HepG2 (cell line): ENCODE data around the gene AMOTL2. TPM values are rescaled to one million over a fixed set of nuclear protein-coding genes. Genes with fewer than 3 reads are reported as not detected.

Source experiments
- ATAC-seq: fragments of 200-7000 bp; cut with Tn5 transposase; 3 replicates; pipeline ENCODE4 v1.9.1; 2020; ENCODE audit warnings: mild to moderate bottlenecking, moderate library complexity
- BruUV-seq: library from RNA; stranded (reverse); fragments of 400-500 nt; replicated peaks from 2 replicates; lab custom pipeline; 2021; lab: Mats Ljungman, UMichigan
- CTCF ChIA-PET: fragments of 300-600 bp; formaldehyde crosslinking; extraction: SDS; loops from one replicate; lab custom pipeline; 2021; ENCODE audit warnings: low total read pairs, inconsistent platforms, low intra/inter-chr PET ratio; lab: Yijun Ruan, JAX
- POLR2A ChIA-PET: fragments of 350-600 bp; sonication (Branson Sonifier 250); formaldehyde crosslinking; loops from one replicate; lab custom pipeline; 2020; ENCODE audit warnings: antibody characterized with exemption, inconsistent platforms; lab: Yijun Ruan, JAX
- DNase-seq: peaks from one replicate; pipeline ENCODE4 v3.0.0-alpha.2; 2015; ENCODE audit warnings: low spot score
- FAIRE-seq: peaks from 3 replicates; lab custom pipeline; 2011; peaks lifted over from hg19 to GRCh38; lab: Jason Lieb, UNC
- H2AFZ ChIP-seq: one replicate; pipeline ENCODE4 v1.6.1; 2011; ENCODE audit warnings: low read length, inconsistent platforms
- H3K27ac ChIP-seq: fragments of 300-600 bp; 3 replicates; pipeline ENCODE4 v1.8.0; 2011; ENCODE audit warnings: mixed run types, mild to moderate bottlenecking, mixed read lengths, low read length, inconsistent platforms; ENCODE audit not compliant: insufficient read depth; ENCODE audit errors: extremely low read length
- H3K27me3 ChIP-seq, 2 experiments: fragments of 200-600 bp in 1 of 2; 2 replicates in 1 of 2; 3 replicates in 1 of 2; pipeline versions ENCODE4 v1.6.0 to v1.8.0; 2011; ENCODE audit warnings: low read length in 2 of 2, mild to moderate bottlenecking in 2 of 2, moderate library complexity in 2 of 2, inconsistent platforms in 1 of 2; ENCODE audit not compliant: insufficient read depth in 2 of 2, control insufficient read depth in 1 of 2
- H3K36me3 ChIP-seq, 2 experiments: fragments of 200-600 bp in 1 of 2; replicated peaks in 1 of 2; 2 replicates in 1 of 2; 3 replicates in 1 of 2; pipeline versions ENCODE4 v1.5.1 to v1.8.0; 2011; ENCODE audit warnings: low read length in 2 of 2, inconsistent platforms in 1 of 2; ENCODE audit not compliant: insufficient read depth in 2 of 2, control insufficient read depth in 1 of 2
- H3K4me1 ChIP-seq: 2 replicates; pipeline ENCODE4 v1.5.1; 2012; ENCODE audit warnings: low read length, inconsistent platforms; ENCODE audit not compliant: insufficient read depth
- H3K4me2 ChIP-seq: 2 replicates; pipeline ENCODE4 v1.6.0; 2011; ENCODE audit warnings: low read depth, low read length, inconsistent platforms
- H3K4me3 ChIP-seq, 3 experiments: fragments of 200-600 bp in 1 of 3; sonication (generic), shearing (Covaris generic) in 1 of 3; replicated peaks in 1 of 3; 2 replicates each; pipeline ENCODE4 v1.5.1; 2011 to 2016; ENCODE audit warnings: low read length in 3 of 3, inconsistent platforms in 2 of 3, low read depth in 2 of 3, mild to moderate bottlenecking in 2 of 3, control low read depth in 1 of 3, mixed read lengths in 1 of 3; ENCODE audit not compliant: insufficient read depth in 1 of 3
- H3K79me2 ChIP-seq: one replicate; pipeline ENCODE4 v1.6.1; 2011; ENCODE audit warnings: low read length, inconsistent platforms; ENCODE audit not compliant: insufficient read depth
- H3K9ac ChIP-seq: 2 replicates; pipeline ENCODE4 v1.6.0; 2011; ENCODE audit warnings: mild to moderate bottlenecking, low read depth, low read length, inconsistent platforms; ENCODE audit not compliant: insufficient read depth
- H3K9me3 ChIP-seq: 2 replicates; pipeline ENCODE4 v1.5.1; 2012; ENCODE audit warnings: mild to moderate bottlenecking, low read length
- H4K20me1 ChIP-seq: 2 replicates; pipeline ENCODE4 v1.6.0; 2011; ENCODE audit warnings: inconsistent platforms, mild to moderate bottlenecking, low read length, moderate library complexity; ENCODE audit not compliant: insufficient read depth
- ETV6 ChIP-seq: sonication (generic); formaldehyde crosslinking; conservative IDR thresholded peaks from 2 replicates; pipeline ENCODE4 v1.4.0; 2020; ENCODE audit warnings: missing genetic modification reagents
- MED1 ChIP-seq: sonication (generic); formaldehyde crosslinking; IDR thresholded peaks from 2 replicates; pipeline ENCODE4 v1.4.0; 2020; ENCODE audit warnings: missing genetic modification reagents
- PAF1 ChIP-seq: IDR thresholded peaks from 2 replicates; pipeline ENCODE4 v1.6.1; 2016; ENCODE audit warnings: missing genetic modification reagents, missing compliant biosample characterization
- PHF21A ChIP-seq: sonication (generic); formaldehyde crosslinking; IDR thresholded peaks from 2 replicates; pipeline ENCODE4 v1.5.0; 2020; ENCODE audit warnings: mild to moderate bottlenecking, missing genetic modification reagents
- RBM39 ChIP-seq: fragments of 200-400 bp; formaldehyde crosslinking; IDR thresholded peaks from one replicate; pipeline ENCODE4 v1.6.1; 2018; ENCODE audit warnings: antibody characterized with exemption, mild to moderate bottlenecking, low read depth, low read length; ENCODE audit not compliant: poor library complexity, severe bottlenecking
- TGIF2 ChIP-seq: IDR thresholded peaks from 2 replicates; pipeline ENCODE4 v1.6.1; 2016; ENCODE audit warnings: control low read depth, missing compliant biosample characterization
- THAP8 ChIP-seq: sonication (generic); formaldehyde crosslinking; IDR thresholded peaks from 2 replicates; pipeline ENCODE4 v1.5.1; 2020; ENCODE audit warnings: missing genetic modification reagents, mild to moderate bottlenecking, borderline replicate concordance
- ZNF468 ChIP-seq: sonication (generic); formaldehyde crosslinking; IDR thresholded peaks from 2 replicates; pipeline ENCODE4 v1.8.0; 2022; ENCODE audit warnings: mild to moderate bottlenecking, moderate library complexity, missing genetic modification reagents
- ZNF609 ChIP-seq: sonication (generic); formaldehyde crosslinking; IDR thresholded peaks from 2 replicates; pipeline ENCODE4 v1.4.0; 2020; ENCODE audit warnings: mild to moderate bottlenecking, missing genetic modification reagents, borderline replicate concordance
- ZNF766 ChIP-seq: sonication (generic); formaldehyde crosslinking; IDR thresholded peaks from 2 replicates; pipeline ENCODE4 v1.5.0; 2020; ENCODE audit warnings: missing genetic modification reagents, borderline replicate concordance
- WGBS: methylation state at CpG from one replicate; pipeline ENCODE4 v1.1.6; 2017; ENCODE audit warnings: low lambda C conversion rate; 5-methylcytosine and 5-hydroxymethylcytosine counted together
- in situ Hi-C: cut with HindIII; loops from 2 replicates; pipeline ENCODE4 v1.10.0; 2017; ENCODE audit warnings: low pct_unique_long_range_greater_than_20kb; ENCODE audit not compliant: extremely low pct_ligation_motif_present
- intact Hi-C: fragments of 100-400 bp; cut with micrococcal nuclease; formaldehyde crosslinking; loops from one replicate; pipeline ENCODE4 v1.10.0; 2022; ENCODE audit not compliant: unreplicated experiment
- polyA plus RNA-seq, 8 experiments: library from polyadenylated mRNA; depleted of rRNA in 3 of 8; stranded (reverse) in 7 of 8; unstranded in 1 of 8; fragments of >200 nt; fragmentation: Illumina TruSeq in 4 of 8; extraction: Trizol in 4 of 8; gene quantifications; 2 replicates each; pipeline versions ENCODE4 v1.2.1 to v1.2.3, GENCODE V29; 2011 to 2016; ENCODE audit warnings: low read depth in 4 of 8, missing spikeins in 1 of 8, mixed read lengths in 1 of 8; ENCODE audit not compliant: insufficient read depth in 1 of 8
- total RNA-seq, 5 experiments: library from RNA; depleted of rRNA; stranded (reverse); fragments of >200 nt; fragmentation: Illumina TruSeq; extraction: Trizol; gene quantifications; 2 replicates each; pipeline ENCODE4 v1.2.3, GENCODE V29; 2016; ENCODE audit warnings: low read depth in 1 of 5

AMOTL2 gene
- total and polyA plus RNA-seq, 2 of the 13 experiments (the other 11 are each of a cell fraction or from before 2014, with no cell fraction given) = 17.3 to 18.5 TPM

GRCh38 chr3:134339331-134339730 lies 34.9 kb downstream of the AMOTL2 start:
- no peak overlapping the region for H3K9ac ChIP-seq
- H3K4me2 ChIP-seq = no peak overlapping the region
- no peak overlapping the region for H3K4me3 ChIP-seq
- in situ Hi-C loops = no loop called here
- H3K27me3 ChIP-seq = no peaks in the 10 kb centered on the region
- no peak for TF ChIP-seq PHF21A
- TF ChIP-seq THAP8 (CRISPR knock-in tag) = no peak
- TF ChIP-seq TGIF2 (CRISPR knock-in tag) = no peak
- no peak for TF ChIP-seq ETV6
- no peak for TF ChIP-seq PAF1 (CRISPR knock-in tag)
- no peak for TF ChIP-seq RBM39
- no peak for TF ChIP-seq ZNF609 (CRISPR knock-in tag)
- TF ChIP-seq MED1 (CRISPR knock-in tag) = no peak
- TF ChIP-seq ZNF468 = no peak
- TF ChIP-seq ZNF766 (CRISPR knock-in tag) = no peak
- no peaks in the 10 kb centered on the region for H4K20me1 ChIP-seq
- ChIA-PET CTCF (no interaction called here), POLR2A (interaction anchor here (1.5 kb wide), 1 partner anchor 35 kb away, joined by 8 read pairs; the partner anchor contains the start of gene AMOTL2)
- intact Hi-C loops = no loop called here
- FAIRE-seq = no peak
- no peak overlapping the region for H3K27ac ChIP-seq
- no peak overlapping the region for H2AFZ ChIP-seq
- no peaks in the 10 kb centered on the region for H3K9me3 ChIP-seq
- peak; percentile 52 for ATAC-seq
- no peak for DNase-seq
- 90% methylated on average over 7 of the region's 9 CpGs for WGBS
- BruUV-seq = no TSS peak
- peaks cover 72% of the 10 kb centered on the region for H3K4me1 ChIP-seq
- H3K79me2 ChIP-seq = no peaks in the 10 kb centered on the region
- H3K36me3 ChIP-seq = no peaks in the 10 kb centered on the region
